Measurements from ENCODE around the gene MAP6. TPM values are rescaled to one million over a fixed set of nuclear protein-coding genes. Genes with fewer than 3 reads are reported as not detected.

The MAP6 gene
- total and polyA plus RNA-seq, 10 of the 15 experiments (the other 5 are each of a cell fraction or from before 2014, with no cell fraction given), result 0.06 to 0.19 (median 0.11) TPM; not detected in 5

GRCh38 chr11:75555079-75555811 lies 113.6 kb downstream of the MAP6 start:
- no peak overlapping the region for H3K27ac ChIP-seq (ENCODE audit: control insufficient read depth, insufficient read depth)
- no peak overlapping the region for H3K4me3 ChIP-seq
- no peak overlapping the region for H3K4me2 ChIP-seq (ENCODE audit: control insufficient read depth, insufficient read depth)
- no peaks in the 10 kb centered on the region for H3K79me2 ChIP-seq (ENCODE audit: control insufficient read depth, insufficient read depth, low read length)
- H3K9ac ChIP-seq (ENCODE audit: control insufficient read depth, insufficient read depth, low read length), result no peak overlapping the region
- no TSS peak for BruUV-seq (replicated peaks)
- in situ Hi-C loops (cut with MboI), result no loop called here
- WGBS (ENCODE audit: insufficient coverage, insufficient replicate concordance, low lambda C conversion rate, missing lambda C conversion rate), result 25% methylated on average over 11 of the region's 12 CpGs
- H3K27me3 ChIP-seq (replicated peaks in 1 of 2; ENCODE audit: control insufficient read depth in 2 of 2, insufficient read depth in 2 of 2, low read length in 1 of 2), result no peaks in the 10 kb centered on the region
- H3K36me3 ChIP-seq (ENCODE audit: control insufficient read depth in 2 of 2, insufficient read depth in 2 of 2, low read length in 1 of 2), result no peaks in the 10 kb centered on the region
- ChIA-PET SMC1A (ENCODE audit: uncharacterized antibody, unreplicated experiment) (interaction anchor here (0.6 kb wide), 1 partner anchor 258 kb away, joined by 4 read pairs; no protein-coding TSS in a partner anchor), CTCF (interaction anchor here (0.7 kb wide), 1 partner anchor 151 kb away, joined by 3 read pairs; no protein-coding TSS in a partner anchor), RAD21 (ENCODE audit: unreplicated experiment) (no interaction called here), POLR2A (no interaction called here)
- ATAC-seq, result no peak
- no peaks in the 10 kb centered on the region for H4K20me1 ChIP-seq (ENCODE audit: control insufficient read depth, insufficient read depth)
- H2AFZ ChIP-seq (ENCODE audit: control insufficient read depth, low read depth, low read length), result no peak overlapping the region
- no peaks in the 10 kb centered on the region for H3K4me1 ChIP-seq (ENCODE audit: control insufficient read depth, insufficient read depth, low read length)
- FAIRE-seq, result no peak
- no peaks in the 10 kb centered on the region for H3K9me3 ChIP-seq (replicated peaks; ENCODE audit: control insufficient read depth, insufficient read depth, low read length)
- DNase-seq (ENCODE audit: low read depth, low spot score), result no peak
- intact Hi-C loops (cut with micrococcal nuclease; ENCODE audit: unreplicated experiment), result no loop called here
- TF ChIP-seq IKZF2 (IDR thresholded peaks at IDR 0.05) (no peak), IRF3 (IDR thresholded peaks at IDR 0.05) (no peak), BCL3 (IDR thresholded peaks at IDR 0.05; ENCODE audit: borderline replicate concordance, insufficient read depth, low read depth, low read length, poor library complexity, severe bottlenecking) (no peak), CBX3 (IDR thresholded peaks at IDR 0.05; ENCODE audit: borderline replicate concordance, low read depth) (no peak), E2F8 (IDR thresholded peaks at IDR 0.05; ENCODE audit: low read depth, partially characterized antibody) (no peak), SRF (IDR thresholded peaks at IDR 0.05; ENCODE audit: low read depth in 2 of 2, low read length in 2 of 2) (no peak), CUX1 (IDR thresholded peaks at IDR 0.05; ENCODE audit: insufficient replicate concordance, low read depth, low read length) (no peak), CBX5 (IDR thresholded peaks at IDR 0.05; ENCODE audit: low read depth) (no peak)

All from GM12878 (cell line).